ENCODE data around the gene IL4R. TPM values are rescaled to one million over a fixed set of nuclear protein-coding genes. Genes with fewer than 3 reads are reported as not detected.

The IL4R gene
- polyA plus RNA-seq, 3 donors from 2014 or later, result 15.7 to 38.7 (median 20.1) TPM

- Mint-ChIP-seq H3K4me3 (no peak overlapping the region), H3K9me3 (no peaks in the 10 kb centered on the region), H3K36me3 (peaks cover 7 to 33% (median 23%) of the 10 kb centered on the region in 3 donors), H3K27me3 (ENCODE audit: low read depth in 3 of 3) (peaks cover 5 to 15% (median 8%) of the 10 kb centered on the region in 3 donors), H3K4me1 (peaks cover 21 to 35% of the 10 kb centered on the region in 2 donors), H3K27ac (peak overlapping the region; percentile 23 to 98 (median 76))
- no peak for DNase-seq
Observed at GRCh38 chr16:27364493-27365141, 50.8 kb downstream of the IL4R start.

- Mint-ChIP-seq H3K36me3 (peaks cover 7 to 32% (median 23%) of the 10 kb centered on the region in 3 donors), H3K4me3 (peak overlapping the region in 1 of 5 donors; percentile 13), H3K4me1 (peaks cover 21 to 35% of the 10 kb centered on the region in 2 donors), H3K9me3 (no peaks in the 10 kb centered on the region), H3K27me3 (ENCODE audit: low read depth in 3 of 3) (peaks cover 5 to 13% (median 8%) of the 10 kb centered on the region in 3 donors), H3K27ac (peak overlapping the region; percentile 71 to 98 (median 92))
- no peak for DNase-seq
Observed at GRCh38 chr16:27365142-27366089, 51.6 kb downstream of the IL4R start.

- Mint-ChIP-seq H3K27me3 (ENCODE audit: low read depth in 3 of 3) (peaks cover 5 to 13% (median 8%) of the 10 kb centered on the region in 3 donors), H3K36me3 (peaks cover 4 to 21% (median 11%) of the 10 kb centered on the region in 3 donors), H3K4me3 (peak overlapping the region; percentile 71 to 82 (median 77)), H3K9me3 (no peaks in the 10 kb centered on the region), H3K4me1 (peaks cover 21 to 35% of the 10 kb centered on the region in 2 donors), H3K27ac (peak overlapping the region; percentile 98 to 99 (median 98))
- no peak for DNase-seq
Observed at GRCh38 chr16:27366687-27367460, 53.1 kb downstream of the IL4R start.

- Mint-ChIP-seq H3K4me1 (peaks cover 21 to 35% of the 10 kb centered on the region in 2 donors), H3K27me3 (ENCODE audit: low read depth in 3 of 3) (peaks cover 5 to 13% (median 8%) of the 10 kb centered on the region in 3 donors), H3K4me3 (peak overlapping the region; percentile 69 to 82 (median 77)), H3K9me3 (no peaks in the 10 kb centered on the region), H3K27ac (peak overlapping the region; percentile 98 to 99 (median 98)), H3K36me3 (peaks cover 0 to 15% (median 5%) of the 10 kb centered on the region in 3 donors)
- peak; percentile 84 to 86 (median 85) for DNase-seq
Observed at GRCh38 chr16:27367461-27368357, 53.9 kb downstream of the IL4R start.

- peaks cover 0 to 15% (median 5%) of the 10 kb centered on the region in 3 donors for H3K36me3 Mint-ChIP-seq
- peak overlapping the region in 4 of 5 donors; percentile 70 to 82 (median 77) for H3K4me3 Mint-ChIP-seq
- no peaks in the 10 kb centered on the region for H3K9me3 Mint-ChIP-seq
- H3K27ac Mint-ChIP-seq, result peak overlapping the region; percentile 98 to 99 (median 98)
- H3K4me1 Mint-ChIP-seq, result peaks cover 21 to 35% of the 10 kb centered on the region in 2 donors
- DNase-seq, result no peak
- H3K27me3 Mint-ChIP-seq (ENCODE audit: low read depth in 3 of 3), result peaks cover 5 to 13% (median 8%) of the 10 kb centered on the region in 3 donors
Observed at GRCh38 chr16:27368358-27368722, 54.6 kb downstream of the IL4R start.

GRCh38 chr16:27369806-27370205 lies 56.0 kb downstream of the IL4R start:
- DNase-seq, result no peak
- Mint-ChIP-seq H3K27me3 (ENCODE audit: low read depth in 3 of 3) (peaks cover 5 to 13% (median 8%) of the 10 kb centered on the region in 3 donors), H3K4me1 (peaks cover 21 to 31% of the 10 kb centered on the region in 2 donors), H3K27ac (peak overlapping the region; percentile 70 to 98 (median 94)), H3K36me3 (peaks cover 0 to 5% (median 1%) of the 10 kb centered on the region in 3 donors), H3K9me3 (no peaks in the 10 kb centered on the region), H3K4me3 (no peak overlapping the region)

- Mint-ChIP-seq H3K4me3 (no peak overlapping the region), H3K9me3 (no peaks in the 10 kb centered on the region), H3K27me3 (ENCODE audit: low read depth in 3 of 3) (peaks cover 5 to 13% (median 8%) of the 10 kb centered on the region in 3 donors), H3K4me1 (peaks cover 21 to 29% of the 10 kb centered on the region in 2 donors), H3K36me3 (peaks cover 0 to 4% (median 0%) of the 10 kb centered on the region in 3 donors), H3K27ac (peak overlapping the region in 5 of 6 donors; percentile 70 to 98 (median 90))
- no peak for DNase-seq
Observed at GRCh38 chr16:27370318-27370717, 56.5 kb downstream of the IL4R start.

GRCh38 chr16:27373312-27373711 lies 59.5 kb downstream of the IL4R start:
- H3K36me3 Mint-ChIP-seq, result peaks cover 0 to 4% (median 0%) of the 10 kb centered on the region in 3 donors
- H3K4me1 Mint-ChIP-seq, result peaks cover 15 to 16% of the 10 kb centered on the region in 2 donors
- no peak overlapping the region for H3K4me3 Mint-ChIP-seq
- H3K27me3 Mint-ChIP-seq (ENCODE audit: low read depth in 3 of 3), result peaks cover 0 to 2% (median 0%) of the 10 kb centered on the region in 3 donors
- no peak overlapping the region for H3K27ac Mint-ChIP-seq
- no peaks in the 10 kb centered on the region for H3K9me3 Mint-ChIP-seq
- no peak for DNase-seq

- no peak for DNase-seq
- Mint-ChIP-seq H3K9me3 (no peaks in the 10 kb centered on the region), H3K27ac (no peak overlapping the region), H3K36me3 (peaks cover 0 to 4% (median 0%) of the 10 kb centered on the region in 3 donors), H3K4me1 (peaks cover 12 to 16% of the 10 kb centered on the region in 2 donors), H3K27me3 (ENCODE audit: low read depth in 3 of 3) (peaks cover 0 to 2% (median 0%) of the 10 kb centered on the region in 3 donors), H3K4me3 (no peak overlapping the region)
Observed at GRCh38 chr16:27374221-27374803, 60.5 kb downstream of the IL4R start.

- DNase-seq, result peak; percentile 32 to 46 (median 35)
- H3K27me3 Mint-ChIP-seq (ENCODE audit: low read depth in 3 of 3), result peaks cover 0 to 2% (median 0%) of the 10 kb centered on the region in 3 donors
- H3K4me3 Mint-ChIP-seq, result no peak overlapping the region
- H3K27ac Mint-ChIP-seq, result no peak overlapping the region
- peaks cover 12 to 14% of the 10 kb centered on the region in 2 donors for H3K4me1 Mint-ChIP-seq
- H3K9me3 Mint-ChIP-seq, result peaks cover 0 to 1% (median 0%) of the 10 kb centered on the region in 6 donors
- peaks cover 0 to 4% (median 0%) of the 10 kb centered on the region in 3 donors for H3K36me3 Mint-ChIP-seq
Observed at GRCh38 chr16:27374804-27375425, 61.1 kb downstream of the IL4R start.

- H3K9me3 Mint-ChIP-seq, result peaks cover 0 to 2% (median 0%) of the 10 kb centered on the region in 6 donors
- H3K27me3 Mint-ChIP-seq (ENCODE audit: low read depth in 3 of 3), result peaks cover 0 to 2% (median 0%) of the 10 kb centered on the region in 3 donors
- H3K4me1 Mint-ChIP-seq, result peaks cover 12 to 14% of the 10 kb centered on the region in 2 donors
- DNase-seq, result no peak
- peak overlapping the region in 4 of 6 donors; percentile 11 to 66 (median 42) for H3K27ac Mint-ChIP-seq
- peak overlapping the region in 3 of 5 donors; percentile 8 to 55 (median 30) for H3K4me3 Mint-ChIP-seq
- H3K36me3 Mint-ChIP-seq, result peaks cover 0 to 6% (median 5%) of the 10 kb centered on the region in 3 donors
Observed at GRCh38 chr16:27377666-27378485, 64.1 kb downstream of the IL4R start.
